Ovary (tissue), 10 donors: Measurements from ENCODE around the gene P2RY13. TPM values are rescaled to one million over a fixed set of nuclear protein-coding genes. Genes with fewer than 3 reads are reported as not detected.

ENCODE experiments used
- DNase-seq, 5 donors: peaks; one replicate each; pipeline ENCODE4 v3.0.0-alpha.2; 2019 to 2020
- H3K27ac ChIP-seq, 2 donors: fragments of 200-600 bp; one replicate each; pipeline versions ENCODE4 v1.5.1 to v1.8.0; 2019 to 2022
- H3K27me3 ChIP-seq: fragments of 200-600 bp; one replicate; pipeline ENCODE4 v1.8.0; 2022
- H3K36me3 ChIP-seq: fragments of 200-600 bp; sonication (generic); one replicate; pipeline ENCODE4 v1.5.1; 2019
- H3K4me1 ChIP-seq: one replicate; pipeline ENCODE4 v1.8.1; 2013; ENCODE audit warnings: mild to moderate bottlenecking, moderate library complexity; ENCODE audit not compliant: insufficient read depth
- H3K4me3 ChIP-seq: fragments of 200-600 bp; sonication (generic); one replicate; pipeline ENCODE4 v1.5.1; 2017
- H3K9me3 ChIP-seq, 2 donors: fragments of 200-600 bp in 1 of 2; sonication (generic) in 1 of 2; one replicate each; pipeline versions ENCODE4 v1.5.1 to v1.8.1; 2013 to 2019; ENCODE audit warnings: mild to moderate bottlenecking in 1 of 2, moderate library complexity in 1 of 2
- CTCF ChIP-seq, 3 donors: fragments of 450-650 bp in 2 of 3; fragments of 200-600 bp in 1 of 3; IDR thresholded peaks; one replicate each; pipeline versions ENCODE4 v1.5.1 to v1.8.0; 2016 to 2022; ENCODE audit warnings: antibody characterized with exemption in 3 of 3, mild to moderate bottlenecking in 1 of 3
- EP300 ChIP-seq: sonication (generic); formaldehyde crosslinking; IDR thresholded peaks from one replicate; pipeline ENCODE4 v1.6.1; 2017; ENCODE audit warnings: antibody characterized with exemption
- POLR2A ChIP-seq: fragments of 450-650 bp; IDR thresholded peaks from one replicate; pipeline ENCODE4 v1.6.1; 2017; ENCODE audit warnings: antibody characterized with exemption, mild to moderate bottlenecking, moderate library complexity
- WGBS, 3 donors: extraction: QIAGEN DNeasy Blood & Tissue Kit in 1 of 3; methylation state at CpG; one replicate each; pipeline versions ENCODE4 v1.1.5 to v1.1.7; 2013 to 2017; 5-methylcytosine and 5-hydroxymethylcytosine counted together
- intact Hi-C, 4 donors: fragments of 100-400 bp; cut with DNase I; formaldehyde crosslinking; loops; one replicate each; pipeline versions ENCODE4 v1.11.0 to v1.15.1; 2022 to 2023
- long read RNA-seq, 3 donors: library from polyadenylated mRNA in 2 of 3; unstranded in 2 of 3; transcript quantifications; one replicate each; pipeline ENCODE4 v2.0.0 and lab custom pipeline, GENCODE V29; 2021 to 2026
- polyA plus RNA-seq, 2 donors: library from polyadenylated mRNA; stranded (reverse); fragments of 200-250 nt in 1 of 2; fragments of 350-450 nt in 1 of 2; fragmentation: Illumina TruSeq in 1 of 2; extraction: RNeasy Lipid Tissue Mini Kit (QIAGEN cat#74804) in 1 of 2; gene quantifications; one replicate each; pipeline ENCODE4 v1.2.3, GENCODE V29; 2013 to 2014
- total RNA-seq, 7 donors: library from RNA; depleted of rRNA in 2 of 7; stranded (reverse); fragments of >200 nt in 2 of 7; fragmentation: NEBNext Ultra II Directional in 3 of 7; extraction: Animal tissue kit (Norgen Biotek cat#: 25700) in 3 of 7; gene quantifications; one replicate each; pipeline versions ENCODE4 v1.1.0 to v1.2.4, GENCODE V29; 2016 to 2023
- donor health status: DM: no; HTN: no; CAD: no; lungs with moderate emphysema.
- donor health status: DM: no; HTN: no; CAD: no.
- donor health status: Bipolar disorder and iron deficiency.
- donor health status: DM: yes; HTN: yes; CAD: no.
- donor health status: DM: no; HTN: no; CAD: no.
- donor health status: DM: yes; HTN: yes; CAD: no.

P2RY13 gene
- total RNA-seq (1 to 10 TPM in 1 of 7 donors, under 1 TPM in 6; 0.27 to 1.6 (median 0.56) TPM), polyA plus RNA-seq (1 to 10 TPM in 1 of 2 donors, under 1 TPM in 1; 0.31 to 5.8 TPM)
- long read RNA-seq, donor 1, result 0 reads
- long read RNA-seq, donor 2, result 0 reads
- long read RNA-seq, donor 3, result 0 reads

- H3K27ac ChIP-seq, result no peak within 1 kb of the TSS
- H3K4me3 ChIP-seq, result no peak within 1 kb of the TSS
- intact Hi-C loops, result no loop called here
- H3K9me3 ChIP-seq, result no peaks in the 10 kb centered on the region
- no peak for DNase-seq
- TF ChIP-seq CTCF (IDR thresholded peaks at IDR 0.05) (no peak), POLR2A (no peak), EP300 (no peak)
- WGBS, 3 donors, result 96 to 97% (median 96%) methylated on average over 1 of the region's 1 CpG
- H3K4me1 ChIP-seq, result no peaks in the 10 kb centered on the region
- no peaks in the 10 kb centered on the region for H3K27me3 ChIP-seq
- H3K36me3 ChIP-seq, result no peaks in the 10 kb centered on the region
Measured at GRCh38 chr3:151329363-151329762, at the start of gene P2RY13. Gene P2RY13 (minus strand): TSS chr3:151329549. CDS start chr3:151329528, 21 bp downstream.

- DNase-seq, result no peak
- TF ChIP-seq CTCF (IDR thresholded peaks at IDR 0.05), result no peak
- no peak for TF ChIP-seq POLR2A
- no peak for TF ChIP-seq EP300
Measured at GRCh38 chr3:151377768-151378385, 48.5 kb upstream of the P2RY13 start.

GRCh38 chr3:151372063-151372820 is 42.9 kb upstream of the P2RY13 start:
- H3K27ac ChIP-seq, result no peak overlapping the region
- intact Hi-C loops, result no loop called here
- TF ChIP-seq EP300, result no peak
- TF ChIP-seq CTCF (IDR thresholded peaks at IDR 0.05), result no peak
- TF ChIP-seq POLR2A, result no peak
- DNase-seq, result no peak
- H3K27me3 ChIP-seq, result no peaks in the 10 kb centered on the region
- WGBS, 3 donors, result 82 to 92% (median 92%) methylated on average over 4 of the region's 4 CpGs
- H3K36me3 ChIP-seq, result no peaks in the 10 kb centered on the region
- H3K4me3 ChIP-seq, result no peak overlapping the region
- no peaks in the 10 kb centered on the region for H3K4me1 ChIP-seq
- no peaks in the 10 kb centered on the region for H3K9me3 ChIP-seq

More at GRCh38 chr3:151377768-151378385, 48.5 kb upstream of the P2RY13 start:
- Histone ChIP-seq H3K36me3 (no peaks in the 10 kb centered on the region), H3K4me3 (no peak overlapping the region), H3K27ac (no peak overlapping the region), H3K4me1 (no peaks in the 10 kb centered on the region), H3K9me3 (no peaks in the 10 kb centered on the region), H3K27me3 (no peaks in the 10 kb centered on the region)
- intact Hi-C loops, result no loop called here
- WGBS, 3 donors, result 93 to 95% (median 94%) methylated on average over 8 of the region's 8 CpGs

GRCh38 chr3:151371526-151371925 is 42.2 kb upstream of the P2RY13 start:
- H3K9me3 ChIP-seq, result no peaks in the 10 kb centered on the region
- TF ChIP-seq CTCF (IDR thresholded peaks at IDR 0.05) (no peak), POLR2A (no peak), EP300 (no peak)
- no peaks in the 10 kb centered on the region for H3K27me3 ChIP-seq
- H3K27ac ChIP-seq, result no peak overlapping the region
- H3K4me3 ChIP-seq, result no peak overlapping the region
- no peaks in the 10 kb centered on the region for H3K36me3 ChIP-seq
- no peak for DNase-seq
- intact Hi-C loops, result no loop called here
- H3K4me1 ChIP-seq, result no peaks in the 10 kb centered on the region
